Renal pelvis (tissue), 12 donors: ENCODE data around the gene PTCHD4. TPM values are rescaled to one million over a fixed set of nuclear protein-coding genes. Genes with fewer than 3 reads are reported as not detected.
"Not testable (repeated sequence)": the region's sequence is repeated elsewhere in the genome, so short reads cannot be mapped to it uniquely, and the experiment has no call there.

ENCODE experiments used
- DNase-seq: peaks from one replicate; pipeline ENCODE4 v3.0.0-alpha.2; 2013
- long read RNA-seq, 16 experiments: transcript quantifications; one replicate each; lab custom pipeline, GENCODE V29; 2026
- polyA plus RNA-seq, 3 donors: library from polyadenylated mRNA; unstranded; fragments of 120-200 nt; gene quantifications; one replicate each; pipeline ENCODE4 v1.2.1, GENCODE V29; 2013; ENCODE audit not compliant: insufficient read length in 3 of 3

The PTCHD4 gene
- 1 to 10 TPM in 2 of 3 donors, under 1 TPM in 1; 0.73 to 1.4 (median 1.0) TPM for polyA plus RNA-seq
- long read RNA-seq, donor 1 = 0 reads
- long read RNA-seq, donor 2 = 0 reads
- long read RNA-seq, donor 3, partial matches to known transcripts = 0 of 1 reads
- long read RNA-seq, donor 3, other reads (novel, unspliced or antisense) = 0 of 1 reads
- long read RNA-seq, donor 4 = 0 reads
- long read RNA-seq, donor 5 = 0 reads
- long read RNA-seq, donor 6 = 0 reads
- long read RNA-seq, donor 7 = 0 reads
- long read RNA-seq, donor 8 = 0 reads
- long read RNA-seq, donor 9, partial matches to known transcripts = 0 of 1 reads
- long read RNA-seq, donor 9, other reads (novel, unspliced or antisense) = 0 of 1 reads
- long read RNA-seq, donor 10 = 0 reads
- long read RNA-seq, donor 11 = 0 reads
- long read RNA-seq, donor 12, partial matches to known transcripts = 0 of 1 reads
- long read RNA-seq, donor 12, other reads (novel, unspliced or antisense) = 0 of 1 reads
- long read RNA-seq, donor 13 = 0 reads
- long read RNA-seq, donor 14 = 0 reads
- long read RNA-seq, donor 15 = 0 reads
- long read RNA-seq, donor 16 = 0 reads

- no peak for DNase-seq
Measured at GRCh38 chr6:48111143-48111506, at the start of gene PTCHD4. Gene PTCHD4, minus strand, starts transcription at chr6:48111197. Its CDS starts 42,240 bp downstream, at chr6:48068957.

- DNase-seq = no peak
Measured at GRCh38 chr6:48151142-48151541, 40.1 kb upstream of the PTCHD4 start.

GRCh38 chr6:48150701-48151100 is 39.7 kb upstream of the PTCHD4 start:
- no peak for DNase-seq

- no peak for DNase-seq
Measured at GRCh38 chr6:48147051-48147450, 36.1 kb upstream of the PTCHD4 start.

- no peak for DNase-seq
Measured at GRCh38 chr6:48144021-48144420, 33.0 kb upstream of the PTCHD4 start.

GRCh38 chr6:48141975-48142374 is 31.0 kb upstream of the PTCHD4 start:
- no peak for DNase-seq

GRCh38 chr6:48139818-48140614 is 29.0 kb upstream of the PTCHD4 start:
- no peak for DNase-seq

GRCh38 chr6:48136856-48137255 is 25.9 kb upstream of the PTCHD4 start:
- no peak for DNase-seq

GRCh38 chr6:48135323-48136084 is 24.5 kb upstream of the PTCHD4 start:
- DNase-seq = no peak

- no peak for DNase-seq
Measured at GRCh38 chr6:48134246-48134645, 23.2 kb upstream of the PTCHD4 start.

GRCh38 chr6:48123601-48124000 is 12.6 kb upstream of the PTCHD4 start:
- no peak for DNase-seq

- DNase-seq = not testable (repeated sequence)
Measured at GRCh38 chr6:48121983-48122749, 11.2 kb upstream of the PTCHD4 start.

- peak; percentile 21 for DNase-seq
Measured at GRCh38 chr6:48116699-48117645, 6.0 kb upstream of the PTCHD4 start.

GRCh38 chr6:48113130-48113529 is 2.1 kb upstream of the PTCHD4 start:
- no peak for DNase-seq

- no peak for DNase-seq
Measured at GRCh38 chr6:48111575-48111974, 578 bp upstream of the PTCHD4 start.

- no peak for DNase-seq
Measured at GRCh38 chr6:48110436-48111142, 408 bp downstream of the PTCHD4 start.

GRCh38 chr6:48109944-48110343 is 1.1 kb downstream of the PTCHD4 start:
- no peak for DNase-seq

GRCh38 chr6:48102476-48103195 is 8.4 kb downstream of the PTCHD4 start:
- not testable (repeated sequence) for DNase-seq

- no peak for DNase-seq
Measured at GRCh38 chr6:48101290-48101689, 9.7 kb downstream of the PTCHD4 start.
